H1 (cell line): ENCODE measurements around the gene PCDH9. TPM values are rescaled to one million over a fixed set of nuclear protein-coding genes. Genes with fewer than 3 reads are reported as not detected.

Experiments used
- CTCF ChIA-PET: fragments of 300-600 bp; sonication (Branson Sonifier 250); formaldehyde crosslinking; loops from one replicate; lab custom pipeline; 2021; ENCODE audit not compliant: partially characterized antibody; lab: Charles Lee
- POLR2A ChIA-PET: fragments of 300-600 bp; sonication (Branson Sonifier 250); formaldehyde crosslinking; loops from one replicate; lab custom pipeline; 2021; ENCODE audit warnings: inconsistent platforms; ENCODE audit not compliant: partially characterized antibody; lab: Charles Lee
- DNase-seq, 2 experiments: peaks; one replicate each; pipeline versions ENCODE4 v3.0.0 to v3.0.0-alpha.2; 2010 to 2022; ENCODE audit warnings: low spot score in 2 of 2, low read depth in 1 of 2, mixed read lengths in 1 of 2
- FAIRE-seq: peaks from 2 replicates; lab custom pipeline; 2011; peaks lifted over from hg19 to GRCh38; lab: Jason Lieb, UNC
- H2AFZ ChIP-seq: 2 replicates; pipeline ENCODE4 v1.8.1; 2012; ENCODE audit warnings: low read length, inconsistent platforms
- H2AK5ac ChIP-seq: 2 replicates; pipeline ENCODE4 v1.6.1; 2013; ENCODE audit warnings: low read depth, low read length
- H2BK120ac ChIP-seq: replicated peaks from 2 replicates; pipeline ENCODE3; 2013; ENCODE audit warnings: low read depth, low read length, inconsistent platforms
- H2BK12ac ChIP-seq: 2 replicates; pipeline ENCODE4 v1.6.1; 2013; ENCODE audit warnings: low read depth, low read length
- H2BK15ac ChIP-seq: 2 replicates; pipeline ENCODE4 v1.6.1; 2013; ENCODE audit warnings: low read length
- H2BK20ac ChIP-seq: 2 replicates; pipeline ENCODE4 v1.6.1; 2013; ENCODE audit warnings: low read length
- H2BK5ac ChIP-seq: 2 replicates; pipeline ENCODE4 v1.6.1; 2013; ENCODE audit warnings: low read depth, low read length
- H3K14ac ChIP-seq: 2 replicates; pipeline ENCODE4 v1.6.1; 2013; ENCODE audit warnings: inconsistent platforms; ENCODE audit not compliant: insufficient read length
- H3K18ac ChIP-seq: 2 replicates; pipeline ENCODE4 v1.6.1; 2013; ENCODE audit warnings: low read length; ENCODE audit errors: extremely low read depth
- H3K23ac ChIP-seq: 2 replicates; pipeline ENCODE4 v1.6.1; 2013; ENCODE audit warnings: inconsistent platforms; ENCODE audit not compliant: insufficient read length
- H3K23me2 ChIP-seq: 2 replicates; pipeline ENCODE4 v1.6.1; 2013; ENCODE audit warnings: low read depth, low read length
- H3K27ac ChIP-seq: 2 replicates; pipeline ENCODE4 v1.6.1; 2011; ENCODE audit warnings: low read depth, low read length, inconsistent platforms
- H3K27me3 ChIP-seq, 4 experiments: replicated peaks in 1 of 4; 1 replicate in 1 of 4; 2 replicates in 3 of 4; pipeline versions ENCODE4 v1.6.1 to v1.8.1; 2011 to 2013; ENCODE audit warnings: low read length in 3 of 4, mild to moderate bottlenecking in 3 of 4, inconsistent platforms in 2 of 4, mixed read lengths in 2 of 4, moderate library complexity in 1 of 4; ENCODE audit not compliant: control insufficient read depth in 3 of 4, insufficient read depth in 3 of 4; ENCODE audit errors: extremely low read depth in 1 of 4
- H3K36me3 ChIP-seq, 4 experiments: 2 replicates each; pipeline versions ENCODE4 v1.6.1 to v1.8.1; 2011 to 2013; ENCODE audit warnings: mild to moderate bottlenecking in 4 of 4, low read length in 3 of 4, moderate library complexity in 2 of 4, control low read depth in 1 of 4, inconsistent platforms in 1 of 4; ENCODE audit not compliant: insufficient read depth in 4 of 4, control insufficient read depth in 2 of 4
- H3K4ac ChIP-seq: replicated peaks from 2 replicates; pipeline ENCODE3; 2013; ENCODE audit warnings: low read length, low read depth, mixed read lengths, inconsistent platforms; ENCODE audit not compliant: insufficient read length
- H3K4me1 ChIP-seq, 4 experiments: replicated peaks in 1 of 4; 1 replicate in 1 of 4; 2 replicates in 3 of 4; pipeline versions ENCODE4 v1.6.1 to v1.8.1; 2011 to 2013; ENCODE audit warnings: low read length in 3 of 4, inconsistent platforms in 2 of 4, mixed read lengths in 1 of 4; ENCODE audit not compliant: insufficient read depth in 4 of 4, control insufficient read depth in 3 of 4
- H3K4me2 ChIP-seq, 2 experiments: 2 replicates each; pipeline versions ENCODE4 v1.6.1 to v1.8.1; 2011 to 2013; ENCODE audit warnings: low read depth in 2 of 2, low read length in 2 of 2, control low read depth in 1 of 2, inconsistent platforms in 1 of 2, mild to moderate bottlenecking in 1 of 2; ENCODE audit not compliant: insufficient read depth in 1 of 2
- H3K4me3 ChIP-seq, 4 experiments: fragments of 200-600, 300-600 bp in 1 of 4; sonication (generic), shearing (Covaris generic), sonication (Bioruptor Twin) in 1 of 4; 2 replicates each; pipeline versions ENCODE4 v1.5.1 to v1.8.1; 2011 to 2016; ENCODE audit warnings: low read length in 4 of 4, low read depth in 3 of 4, control low read depth in 2 of 4, inconsistent platforms in 2 of 4, mild to moderate bottlenecking in 2 of 4, mixed read lengths in 1 of 4, moderate library complexity in 1 of 4; ENCODE audit not compliant: insufficient read depth in 2 of 4; ENCODE audit errors: extremely low read depth in 1 of 4
- H3K56ac ChIP-seq: replicated peaks from 2 replicates; pipeline ENCODE3; 2013; ENCODE audit warnings: low read depth, mild to moderate bottlenecking, mixed read lengths, low read length, inconsistent platforms; ENCODE audit not compliant: insufficient read length
- H3K79me1 ChIP-seq: 2 replicates; pipeline ENCODE4 v1.6.1; 2013; ENCODE audit warnings: low read depth, low read length, control low read depth
- H3K79me2 ChIP-seq, 2 experiments: 2 replicates each; pipeline versions ENCODE4 v1.6.1 to v1.8.1; 2012 to 2013; ENCODE audit warnings: low read length in 2 of 2, mild to moderate bottlenecking in 2 of 2, inconsistent platforms in 1 of 2; ENCODE audit not compliant: insufficient read depth in 2 of 2, control insufficient read depth in 1 of 2
- H3K9ac ChIP-seq, 4 experiments: replicated peaks in 1 of 4; 1 replicate in 1 of 4; 2 replicates in 3 of 4; pipeline versions ENCODE4 v1.6.1 to v1.8.1; 2011 to 2013; ENCODE audit warnings: low read depth in 3 of 4, low read length in 3 of 4, control low read depth in 2 of 4, mild to moderate bottlenecking in 2 of 4, moderate library complexity in 2 of 4, inconsistent platforms in 1 of 4; ENCODE audit errors: extremely low read depth in 1 of 4
- H3K9me3 ChIP-seq, 2 experiments: 2 replicates each; pipeline versions ENCODE4 v1.6.1 to v1.8.1; 2012 to 2013; ENCODE audit warnings: mild to moderate bottlenecking in 2 of 2, moderate library complexity in 2 of 2, control low read depth in 1 of 2, inconsistent platforms in 1 of 2, low read depth in 1 of 2, low read length in 1 of 2, mixed read lengths in 1 of 2; ENCODE audit not compliant: insufficient read depth in 2 of 2
- H4K20me1 ChIP-seq, 2 experiments: replicated peaks in 1 of 2; 2 replicates each; pipeline versions ENCODE3 to v1.8.1; 2011 to 2013; ENCODE audit warnings: inconsistent platforms in 2 of 2, low read length in 2 of 2, mild to moderate bottlenecking in 1 of 2; ENCODE audit not compliant: insufficient read depth in 2 of 2, control insufficient read depth in 1 of 2
- H4K5ac ChIP-seq: 2 replicates; pipeline ENCODE4 v1.6.1; 2013; ENCODE audit warnings: low read length, low read depth, mixed read lengths, inconsistent platforms; ENCODE audit not compliant: insufficient read length
- H4K8ac ChIP-seq: 2 replicates; pipeline ENCODE4 v1.8.0; 2013; ENCODE audit warnings: mild to moderate bottlenecking, moderate library complexity, low read length, inconsistent platforms; ENCODE audit not compliant: insufficient read depth; ENCODE audit errors: extremely low read depth
- H4K91ac ChIP-seq: replicated peaks from 2 replicates; pipeline ENCODE3; 2013; ENCODE audit warnings: low read length, mixed read lengths, inconsistent platforms; ENCODE audit not compliant: insufficient read length
- CREB1 ChIP-seq: IDR thresholded peaks from 2 replicates; pipeline ENCODE4 v1.6.1; 2012; ENCODE audit warnings: inconsistent platforms
- CTBP2 ChIP-seq: IDR thresholded peaks from 2 replicates; pipeline ENCODE4 v1.7.0; 2011; ENCODE audit warnings: borderline replicate concordance, mild to moderate bottlenecking, moderate library complexity, mixed read lengths, low read length; ENCODE audit not compliant: insufficient read depth, insufficient read length
- EZH2 ChIP-seq: fragments of 200-600 bp; sonication (generic); IDR thresholded peaks from 2 replicates; pipeline ENCODE4 v1.7.1; 2012; ENCODE audit warnings: low read depth, mild to moderate bottlenecking, moderate library complexity, low read length, inconsistent platforms; ENCODE audit not compliant: severe bottlenecking
- GTF2F1 ChIP-seq: IDR thresholded peaks from 2 replicates; pipeline ENCODE4 v1.6.1; 2012; ENCODE audit warnings: low read depth, low read length, improper control_type of control experiment, borderline replicate concordance
- KDM4A ChIP-seq: IDR thresholded peaks from one replicate; pipeline ENCODE4 v1.7.1; 2012; ENCODE audit warnings: low read depth, mild to moderate bottlenecking, moderate library complexity, low read length, inconsistent platforms; ENCODE audit not compliant: severe bottlenecking
- POLR2A ChIP-seq, 2 experiments: IDR thresholded peaks; 1 replicate in 1 of 2; 2 replicates in 1 of 2; pipeline ENCODE4 v1.6.1; 2011; ENCODE audit warnings: low read depth in 2 of 2, low read length in 2 of 2, mild to moderate bottlenecking in 2 of 2; ENCODE audit errors: control extremely low read depth in 1 of 2
- POU5F1 ChIP-seq: IDR thresholded peaks from 2 replicates; pipeline ENCODE4 v1.6.1; 2011; ENCODE audit warnings: low read depth, mild to moderate bottlenecking, low read length, moderate library complexity
- RAD21 ChIP-seq, 2 experiments: IDR thresholded peaks in 1 of 2; conservative IDR thresholded peaks in 1 of 2; 2 replicates each; pipeline ENCODE4 v1.6.1; 2011; ENCODE audit warnings: low read depth in 2 of 2, low read length in 2 of 2, improper control_type of control experiment in 1 of 2, inconsistent platforms in 1 of 2, mild to moderate bottlenecking in 1 of 2, moderate library complexity in 1 of 2
- SP4 ChIP-seq: IDR thresholded peaks from 2 replicates; pipeline ENCODE4 v1.6.1; 2012; ENCODE audit warnings: low read length, inconsistent platforms
- TAF7 ChIP-seq: optimal IDR thresholded peaks from 2 replicates; pipeline ENCODE3; 2011; ENCODE audit warnings: low read depth, mild to moderate bottlenecking, inconsistent platforms, low read length, moderate library complexity, borderline replicate concordance
- TBP ChIP-seq: IDR thresholded peaks from 2 replicates; pipeline ENCODE4 v1.6.1; 2011; ENCODE audit warnings: low read depth, low read length, improper control_type of control experiment
- USF2 ChIP-seq: IDR thresholded peaks from 2 replicates; pipeline ENCODE4 v1.6.1; 2011; ENCODE audit warnings: low read length, improper control_type of control experiment
- YY1 ChIP-seq: IDR thresholded peaks from 2 replicates; pipeline ENCODE4 v1.6.1; 2011; ENCODE audit warnings: low read depth, mild to moderate bottlenecking, low read length
- ZNF274 ChIP-seq: IDR thresholded peaks from 2 replicates; pipeline ENCODE4 v1.7.0; 2012; ENCODE audit warnings: low read length, borderline replicate concordance; ENCODE audit errors: extremely low read depth
- WGBS, 2 experiments: shearing (Covaris generic) in 1 of 2; methylation state at CpG; one replicate each; pipeline versions ENCODE4 v1.1.6 to v1.1.7; 2013 to 2015; ENCODE audit warnings: low lambda C conversion rate in 2 of 2, mixed read lengths in 2 of 2, inconsistent platforms in 1 of 2, low coverage in 1 of 2, missing lambda C conversion rate in 1 of 2; ENCODE audit not compliant: insufficient replicate concordance in 2 of 2, insufficient coverage in 1 of 2, insufficient read length in 1 of 2; ENCODE audit errors: extremely low coverage in 1 of 2, missing lambda C conversion rate in 1 of 2; 5-methylcytosine and 5-hydroxymethylcytosine counted together
- polyA plus RNA-seq, 7 experiments: library from polyadenylated mRNA; depleted of rRNA in 3 of 7; stranded (reverse) in 5 of 7; unstranded in 2 of 7; fragments of >200 nt in 5 of 7; fragments of 200-250 nt in 2 of 7; gene quantifications; 1 replicate in 5 of 7; 2 replicates in 1 of 7; 4 replicates in 1 of 7; pipeline versions ENCODE4 v1.2.1 to v1.2.3, GENCODE V29; 2011 to 2013; ENCODE audit warnings: missing spikeins in 2 of 7, mixed read lengths in 2 of 7
- total RNA-seq: library from RNA; stranded (reverse); fragmentation: NEBNext Ultra II Directional; extraction: Animal tissue kit (Norgen Biotek cat#: 25700); gene quantifications from 2 replicates; pipeline ENCODE4 v1.2.1, GENCODE V29; 2021

Gene PCDH9
- total and polyA plus RNA-seq, 2 of the 8 experiments (the other 6 are each of a cell fraction or from before 2014, with no cell fraction given): 0.12 to 0.60 TPM

GRCh38 chr13:67145950-67146349 is 84.2 kb downstream of the PCDH9 start:
- no peak overlapping the region for H3K4ac ChIP-seq
- no peak overlapping the region for H2BK15ac ChIP-seq
- 92% methylated on average over 1 of the region's 1 CpG; no CpG with 5 or more reads in 1 of the 2 experiments for WGBS, 2 experiments
- H2BK20ac ChIP-seq: no peak overlapping the region
- no peak overlapping the region for H4K8ac ChIP-seq
- DNase-seq: no peak
- no peaks in the 10 kb centered on the region for H3K27me3 ChIP-seq
- no peak overlapping the region for H3K4me2 ChIP-seq
- no peaks in the 10 kb centered on the region for H3K23me2 ChIP-seq
- no peaks in the 10 kb centered on the region for H3K79me2 ChIP-seq
- FAIRE-seq: no peak
- H3K36me3 ChIP-seq: no peaks in the 10 kb centered on the region
- TF ChIP-seq USF2 (no peak), POU5F1 (no peak), SP4 (no peak), CTBP2 (no peak), RAD21 (IDR thresholded peaks at IDR 0.05 in 1 of 2, conservative IDR thresholded peaks at IDR 0.05 in 1 of 2; ENCODE audit: low read depth in 2 of 2, low read length in 2 of 2) (no peak), EZH2 (no peak), ZNF274 (no peak), TBP (no peak), POLR2A (IDR thresholded peaks at IDR 0.05; ENCODE audit: control extremely low read depth in 1 of 2, low read depth in 2 of 2, low read length in 2 of 2) (no peak), TAF7 (no peak), CREB1 (no peak), KDM4A (no peak), GTF2F1 (no peak), YY1 (no peak)
- no peak overlapping the region for H2AK5ac ChIP-seq
- ChIA-PET CTCF (no interaction called here), POLR2A (no interaction called here)
- no peak overlapping the region for H2BK5ac ChIP-seq
- no peak overlapping the region for H3K56ac ChIP-seq
- no peaks in the 10 kb centered on the region for H4K20me1 ChIP-seq
- H4K5ac ChIP-seq: no peak overlapping the region
- H2BK12ac ChIP-seq: no peak overlapping the region
- no peaks in the 10 kb centered on the region for H3K79me1 ChIP-seq
- H2BK120ac ChIP-seq: no peak overlapping the region
- H3K27ac ChIP-seq: no peak overlapping the region
- H3K23ac ChIP-seq: no peak overlapping the region
- no peak overlapping the region for H2AFZ ChIP-seq
- no peak overlapping the region for H3K14ac ChIP-seq
- no peak overlapping the region for H3K4me3 ChIP-seq
- H3K9ac ChIP-seq: no peak overlapping the region
- H3K4me1 ChIP-seq: peaks cover 0 to 4% (median 2%) of the 10 kb centered on the region in 4 experiments; a peak in 3 of 7 replicates
- no peak overlapping the region for H4K91ac ChIP-seq
- H3K18ac ChIP-seq: no peak overlapping the region
- H3K9me3 ChIP-seq: no peaks in the 10 kb centered on the region
